ENCODE results near the gene ABHD17A. TPM values are rescaled to one million over a fixed set of nuclear protein-coding genes. Genes with fewer than 3 reads are reported as not detected.
A peak's percentile ranks its signal among the peaks of the same experiment; 100 is the strongest.

The ABHD17A gene
- total RNA-seq, 1 donor: 52.5 TPM

- Histone ChIP-seq H3K79me2 (ENCODE audit: insufficient read depth, low read length) (peaks cover 60% of the 10 kb centered on the region), H3K36me3 (ENCODE audit: insufficient read depth, low read length) (no peaks in the 10 kb centered on the region), H3K27ac (ENCODE audit: low read depth, low read length) (peak overlapping the region; percentile 41), H2AFZ (ENCODE audit: low read length) (no peak overlapping the region), H3K4me1 (ENCODE audit: insufficient read depth, low read length) (peaks cover 22% of the 10 kb centered on the region), H3K9me3 (ENCODE audit: low read depth, low read length) (no peaks in the 10 kb centered on the region), H3K27me3 (ENCODE audit: insufficient read depth, low read length) (no peaks in the 10 kb centered on the region), H4K20me1 (ENCODE audit: insufficient read depth, low read length) (peaks cover 45% of the 10 kb centered on the region), H3K4me2 (ENCODE audit: insufficient read depth, low read length) (peak overlapping the region; percentile 73), H3K4me3 (ENCODE audit: insufficient read depth, low read length) (peak overlapping the region; percentile 89)
- no peak for TF ChIP-seq CTCF (IDR thresholded peaks at IDR 0.05; ENCODE audit: extremely low read depth, low read depth, low read length)
- DNase-seq (ENCODE audit: insufficient read length, low spot score, missing footprints): peak; percentile 99
Observed at GRCh38 chr19:1862424-1863327, 22.6 kb downstream of the ABHD17A start.

GRCh38 chr19:1862068-1862423, 23.2 kb downstream of the ABHD17A start:
- Histone ChIP-seq H2AFZ (ENCODE audit: low read length) (no peak overlapping the region), H3K79me2 (ENCODE audit: insufficient read depth, low read length) (peaks cover 66% of the 10 kb centered on the region), H3K4me1 (ENCODE audit: insufficient read depth, low read length) (peaks cover 25% of the 10 kb centered on the region), H4K20me1 (ENCODE audit: insufficient read depth, low read length) (peaks cover 47% of the 10 kb centered on the region), H3K36me3 (ENCODE audit: insufficient read depth, low read length) (no peaks in the 10 kb centered on the region), H3K9me3 (ENCODE audit: low read depth, low read length) (no peaks in the 10 kb centered on the region), H3K4me2 (ENCODE audit: insufficient read depth, low read length) (peak overlapping the region; percentile 73), H3K27me3 (ENCODE audit: insufficient read depth, low read length) (no peaks in the 10 kb centered on the region), H3K4me3 (ENCODE audit: insufficient read depth, low read length) (peak overlapping the region; percentile 89), H3K27ac (ENCODE audit: low read depth, low read length) (peak overlapping the region; percentile 41)
- TF ChIP-seq CTCF (IDR thresholded peaks at IDR 0.05; ENCODE audit: extremely low read depth, low read depth, low read length): no peak
- peak; percentile 95 for DNase-seq (ENCODE audit: insufficient read length, low spot score, missing footprints)

- H4K20me1 ChIP-seq (ENCODE audit: insufficient read depth, low read length): peaks cover 50% of the 10 kb centered on the region
- peak overlapping the region; percentile 73 for H3K4me2 ChIP-seq (ENCODE audit: insufficient read depth, low read length)
- H3K4me3 ChIP-seq (ENCODE audit: insufficient read depth, low read length): peak overlapping the region; percentile 89
- H3K79me2 ChIP-seq (ENCODE audit: insufficient read depth, low read length): peaks cover 71% of the 10 kb centered on the region
- H2AFZ ChIP-seq (ENCODE audit: low read length): no peak overlapping the region
- H3K9me3 ChIP-seq (ENCODE audit: low read depth, low read length): no peaks in the 10 kb centered on the region
- no peak for DNase-seq (ENCODE audit: insufficient read length, low spot score, missing footprints)
- H3K27me3 ChIP-seq (ENCODE audit: insufficient read depth, low read length): no peaks in the 10 kb centered on the region
- H3K4me1 ChIP-seq (ENCODE audit: insufficient read depth, low read length): peaks cover 25% of the 10 kb centered on the region
- H3K27ac ChIP-seq (ENCODE audit: low read depth, low read length): peak overlapping the region; percentile 41
- no peak for TF ChIP-seq CTCF (IDR thresholded peaks at IDR 0.05; ENCODE audit: extremely low read depth, low read depth, low read length)
- H3K36me3 ChIP-seq (ENCODE audit: insufficient read depth, low read length): no peaks in the 10 kb centered on the region
Observed at GRCh38 chr19:1861599-1862031, 23.7 kb downstream of the ABHD17A start.

- H3K4me2 ChIP-seq (ENCODE audit: insufficient read depth, low read length): peak overlapping the region; percentile 73
- peaks cover 56% of the 10 kb centered on the region for H4K20me1 ChIP-seq (ENCODE audit: insufficient read depth, low read length)
- H3K79me2 ChIP-seq (ENCODE audit: insufficient read depth, low read length): peaks cover 77% of the 10 kb centered on the region
- H2AFZ ChIP-seq (ENCODE audit: low read length): no peak overlapping the region
- H3K4me3 ChIP-seq (ENCODE audit: insufficient read depth, low read length): peak overlapping the region; percentile 89
- TF ChIP-seq CTCF (IDR thresholded peaks at IDR 0.05; ENCODE audit: extremely low read depth, low read depth, low read length): no peak
- H3K9me3 ChIP-seq (ENCODE audit: low read depth, low read length): no peaks in the 10 kb centered on the region
- H3K36me3 ChIP-seq (ENCODE audit: insufficient read depth, low read length): no peaks in the 10 kb centered on the region
- H3K27ac ChIP-seq (ENCODE audit: low read depth, low read length): peak overlapping the region; percentile 75
- peaks cover 25% of the 10 kb centered on the region for H3K4me1 ChIP-seq (ENCODE audit: insufficient read depth, low read length)
- no peaks in the 10 kb centered on the region for H3K27me3 ChIP-seq (ENCODE audit: insufficient read depth, low read length)
- no peak for DNase-seq (ENCODE audit: insufficient read length, low spot score, missing footprints)
Observed at GRCh38 chr19:1860821-1861598, 24.3 kb downstream of the ABHD17A start.

Data from osteoblast (primary cell).